GM19099 (cell line): ENCODE measurements around the gene KIAA1217.

Experiments
- POLR2A ChIP-seq: IDR thresholded peaks from 3 replicates; pipeline ENCODE4 v1.6.1; 2011; ENCODE audit warnings: low read depth; ENCODE audit not compliant: insufficient read length; ENCODE audit errors: extremely low read depth

KIAA1217 gene

GRCh38 chr10:24254180-24254579, 45.2 kb downstream of the KIAA1217 start:
- no peak for TF ChIP-seq POLR2A

DNA sequence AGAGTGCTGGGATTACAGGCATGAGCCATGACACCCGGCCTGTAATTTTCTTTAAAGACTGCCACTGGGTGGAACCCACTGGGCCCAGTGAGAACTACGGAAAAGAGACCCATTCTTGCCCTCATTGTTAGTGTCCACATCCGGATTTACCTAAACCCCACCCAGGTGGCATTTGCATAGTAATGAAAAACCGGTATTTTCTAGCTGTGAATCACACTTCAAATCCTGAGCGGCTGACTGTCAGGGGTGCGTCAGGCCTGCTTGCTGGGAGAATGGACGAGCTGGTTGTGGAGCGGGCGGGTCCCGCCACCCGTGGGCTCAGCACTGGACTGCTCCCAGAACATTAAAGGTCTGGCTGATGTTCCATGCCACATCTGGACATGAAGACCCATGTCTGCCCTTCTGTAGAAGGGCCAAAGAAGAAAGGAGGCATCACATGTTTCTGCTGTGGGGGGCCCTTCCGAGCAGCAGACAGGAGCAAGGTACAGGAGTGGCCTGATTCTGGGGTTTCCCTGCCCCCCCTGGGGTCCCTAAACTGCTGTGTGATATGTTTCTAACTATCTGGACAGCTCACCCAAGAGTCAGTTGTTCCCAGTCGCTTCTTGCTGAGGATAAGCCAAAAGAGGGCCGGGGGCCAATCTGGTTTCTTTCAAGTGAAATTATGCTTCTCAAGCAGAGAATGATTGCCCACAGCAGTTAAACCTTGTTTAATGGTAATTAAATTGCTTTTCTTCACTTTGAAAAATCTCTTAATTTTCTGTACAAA, 46.4 kb downstream of the KIAA1217 start:
- no peak for TF ChIP-seq POLR2A

GRCh38 chr10:24255881-24256311, 47.0 kb downstream of the KIAA1217 start:
- no peak for TF ChIP-seq POLR2A

DNA sequence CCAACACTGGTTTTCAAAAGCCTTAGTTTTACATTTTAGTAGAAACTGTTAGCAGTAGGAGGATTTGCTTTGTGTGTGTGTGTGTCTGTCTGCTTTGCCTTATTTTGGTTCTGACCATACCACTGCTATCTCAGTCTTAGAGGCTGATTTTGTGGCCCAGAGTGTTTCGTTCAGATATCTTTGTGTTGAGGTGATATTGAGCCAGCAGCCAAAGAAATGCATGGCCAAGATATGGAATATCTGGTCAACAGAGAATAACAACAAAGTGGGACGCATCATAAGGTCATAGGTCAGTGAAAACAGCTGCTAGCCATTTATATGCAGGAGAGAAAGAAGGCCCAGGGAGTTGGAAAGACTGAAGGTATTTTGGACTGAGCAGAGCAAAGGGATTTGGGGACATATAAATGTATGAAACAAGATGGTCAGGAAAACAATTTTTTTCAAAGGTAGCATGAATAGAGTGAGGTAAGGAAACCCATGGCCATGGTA, 47.7 kb downstream of the KIAA1217 start:
- TF ChIP-seq POLR2A = no peak

DNA sequence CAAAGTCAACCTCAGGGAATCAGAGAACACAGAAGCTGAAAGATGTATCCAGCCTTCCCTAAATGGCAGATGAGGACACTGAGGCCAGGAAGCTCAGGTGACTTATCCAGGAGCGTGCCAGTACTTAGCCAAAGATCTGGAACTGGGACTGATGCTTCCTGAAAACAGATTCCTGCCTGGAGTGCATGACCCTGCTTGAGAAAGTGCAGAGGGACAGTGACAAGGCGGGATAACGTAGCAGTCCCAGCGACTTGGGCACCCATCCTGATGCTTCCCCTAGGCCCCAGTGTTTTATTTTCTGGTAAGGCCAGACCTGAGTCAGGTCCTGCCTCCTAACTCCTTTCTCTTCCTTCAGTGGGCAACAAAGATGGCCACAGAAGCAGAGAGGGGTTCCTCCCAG, 48.6 kb downstream of the KIAA1217 start:
- TF ChIP-seq POLR2A = no peak

- no peak for TF ChIP-seq POLR2A
Measured at GRCh38 chr10:24259365-24260130, 50.6 kb downstream of the KIAA1217 start.

GRCh38 chr10:24261627-24262026, 52.7 kb downstream of the KIAA1217 start:
- no peak for TF ChIP-seq POLR2A

DNA sequence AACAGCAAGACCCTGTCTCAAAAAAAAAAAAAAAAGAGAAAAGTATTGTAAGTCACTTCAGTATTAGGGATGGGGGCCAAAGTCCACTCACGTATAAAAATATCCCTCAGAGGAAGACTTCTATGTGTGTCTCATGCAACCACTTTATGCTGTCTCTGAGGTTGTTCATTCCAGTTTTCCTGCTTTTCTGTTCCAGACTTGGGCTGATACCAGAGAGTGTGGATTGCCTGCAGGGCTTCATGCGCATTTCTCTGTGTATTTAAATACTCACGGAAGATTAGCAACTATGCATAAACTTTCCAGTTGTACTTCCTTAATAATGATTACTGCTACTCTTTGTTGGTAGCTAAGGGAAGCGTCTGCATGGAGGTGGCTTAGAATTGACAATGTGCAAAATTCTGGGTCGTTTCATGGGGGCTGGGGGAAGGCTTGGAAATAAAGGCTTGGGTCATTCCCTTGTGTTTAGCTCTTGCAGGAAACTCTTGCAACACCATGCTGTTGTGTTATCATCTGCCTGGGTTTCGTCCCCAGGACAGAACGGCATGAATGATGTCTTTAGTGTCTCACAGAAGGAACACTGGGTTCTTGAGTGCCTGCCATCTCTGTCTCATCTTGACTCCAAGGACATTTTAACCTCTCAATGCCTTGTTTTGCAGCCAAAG, 54.1 kb downstream of the KIAA1217 start:
- no peak for TF ChIP-seq POLR2A

DNA sequence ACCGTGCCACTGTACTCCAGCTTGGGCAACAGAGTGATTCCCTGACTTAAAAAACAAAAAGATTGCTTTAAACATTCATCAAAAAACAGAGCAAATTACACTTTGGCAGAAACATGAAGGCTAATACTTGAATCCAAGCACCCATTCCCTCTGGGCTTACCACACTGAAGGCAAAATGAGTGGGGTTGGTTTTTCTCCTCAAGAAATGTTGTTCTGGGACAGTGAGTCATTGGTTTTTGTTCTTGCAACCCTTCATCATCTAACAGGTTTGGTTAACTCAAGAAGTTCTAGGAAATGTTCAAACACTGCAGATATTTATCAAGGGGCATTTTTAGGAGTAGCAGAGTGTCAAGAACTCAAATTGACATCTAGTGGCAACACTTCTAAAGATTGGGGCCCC, 60.5 kb downstream of the KIAA1217 start:
- no peak for TF ChIP-seq POLR2A

DNA sequence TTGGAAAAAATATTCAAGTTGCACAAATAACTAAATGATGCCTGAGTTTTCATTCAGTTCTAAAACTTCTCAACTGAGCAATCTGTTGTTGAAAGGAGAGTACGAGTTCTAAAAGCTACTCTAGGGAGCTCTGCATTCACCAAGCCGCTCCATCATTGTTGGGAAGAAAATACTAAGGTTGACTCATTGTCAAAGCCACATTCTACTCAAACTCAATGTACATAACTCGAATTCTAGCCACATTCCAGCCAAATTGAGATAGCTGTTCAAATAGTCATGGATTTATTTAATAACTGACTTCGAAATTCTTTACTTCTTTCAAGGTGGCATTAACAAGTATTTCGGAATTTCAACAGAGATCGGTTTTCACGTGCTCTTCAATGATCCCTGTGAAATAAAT, 63.4 kb downstream of the KIAA1217 start:
- TF ChIP-seq POLR2A = no peak

DNA sequence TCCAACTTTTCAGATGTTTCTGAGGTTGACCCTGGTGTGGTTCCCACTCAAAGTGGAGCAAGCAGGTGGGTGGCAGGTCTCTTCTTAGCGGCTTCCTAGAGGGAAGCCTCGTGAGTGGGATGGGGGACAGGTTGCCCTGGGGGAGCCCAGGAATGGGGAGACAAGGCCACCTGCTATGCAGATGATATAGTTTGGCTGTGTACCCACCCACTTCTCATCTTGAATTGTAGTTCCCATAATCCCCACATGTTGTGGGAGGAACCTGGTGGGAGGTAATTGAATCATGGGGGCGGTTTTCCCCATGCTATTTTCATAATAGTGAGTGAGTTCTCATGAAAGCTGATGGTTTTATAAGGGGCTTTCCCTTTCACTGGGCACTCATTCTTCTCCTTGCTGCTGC, 68.3 kb downstream of the KIAA1217 start:
- TF ChIP-seq POLR2A = no peak

- no peak for TF ChIP-seq POLR2A
Measured at GRCh38 chr10:24277771-24278170, 68.8 kb downstream of the KIAA1217 start.

GRCh38 chr10:24278176-24278889, 69.4 kb downstream of the KIAA1217 start:
- no peak for TF ChIP-seq POLR2A

- TF ChIP-seq POLR2A = no peak
Measured at GRCh38 chr10:24279166-24279565, 70.2 kb downstream of the KIAA1217 start.
